ENCODE results near the gene NGDN.

Gene NGDN

DNA sequence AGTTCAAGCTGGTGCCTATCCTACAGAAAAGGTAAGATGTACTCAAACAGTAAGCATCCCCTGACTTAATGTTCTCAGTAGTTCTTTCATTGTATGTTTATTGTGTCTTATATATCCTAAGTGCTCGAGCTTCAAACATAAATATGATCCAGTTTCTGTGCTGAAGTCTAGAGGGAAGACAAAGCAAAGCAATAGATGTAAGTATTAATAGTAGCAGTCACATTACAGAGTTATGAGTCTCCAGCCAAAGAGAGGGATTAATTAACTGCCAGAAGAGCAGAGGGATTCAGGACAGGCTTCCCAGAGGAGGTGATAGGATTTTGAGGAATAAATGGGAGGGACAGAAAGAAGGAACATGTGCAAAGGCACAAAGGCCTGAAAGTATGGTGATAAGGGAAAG lies 1.4 kb downstream of the NGDN start:
- no peak for DNase-seq (ENCODE audit: low read depth, low spot score)

DNA sequence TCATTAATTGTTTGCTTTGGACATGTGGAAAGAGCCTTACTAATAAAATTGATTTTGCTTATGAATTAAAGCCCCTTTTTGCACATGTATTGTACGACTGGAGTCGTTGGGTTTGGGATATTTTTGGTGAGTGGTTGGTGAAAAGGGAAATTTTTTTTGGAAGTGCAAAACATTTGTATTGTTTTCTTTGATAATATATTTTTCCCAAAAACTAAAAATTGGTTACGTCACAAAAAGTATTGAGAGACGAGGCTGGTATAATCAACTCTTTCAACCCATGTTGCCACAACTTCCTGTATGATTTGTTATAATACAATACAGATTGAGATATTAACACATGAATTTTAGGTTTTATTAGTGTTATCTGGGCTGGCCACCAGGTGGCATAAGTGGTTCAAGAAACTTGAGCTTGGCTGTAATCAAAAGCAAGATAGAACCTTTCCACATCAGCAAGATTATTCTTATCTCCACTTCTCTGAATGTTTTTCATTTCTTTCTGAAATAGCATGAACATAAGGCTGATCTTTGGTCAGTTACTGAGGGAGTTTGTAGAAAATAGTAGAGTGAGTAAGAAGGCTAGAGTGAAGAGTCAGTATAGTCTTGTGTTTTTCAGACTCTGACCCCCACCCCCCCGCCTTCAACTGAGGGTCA lies 8.7 kb downstream of the NGDN start:
- DNase-seq (ENCODE audit: low read depth, low spot score), result no peak

- DNase-seq (ENCODE audit: low read depth, low spot score), result peak; percentile 34
These were observed 12.0 kb downstream of the NGDN start for GRCh38 chr14:23481362-23481970.

DNA sequence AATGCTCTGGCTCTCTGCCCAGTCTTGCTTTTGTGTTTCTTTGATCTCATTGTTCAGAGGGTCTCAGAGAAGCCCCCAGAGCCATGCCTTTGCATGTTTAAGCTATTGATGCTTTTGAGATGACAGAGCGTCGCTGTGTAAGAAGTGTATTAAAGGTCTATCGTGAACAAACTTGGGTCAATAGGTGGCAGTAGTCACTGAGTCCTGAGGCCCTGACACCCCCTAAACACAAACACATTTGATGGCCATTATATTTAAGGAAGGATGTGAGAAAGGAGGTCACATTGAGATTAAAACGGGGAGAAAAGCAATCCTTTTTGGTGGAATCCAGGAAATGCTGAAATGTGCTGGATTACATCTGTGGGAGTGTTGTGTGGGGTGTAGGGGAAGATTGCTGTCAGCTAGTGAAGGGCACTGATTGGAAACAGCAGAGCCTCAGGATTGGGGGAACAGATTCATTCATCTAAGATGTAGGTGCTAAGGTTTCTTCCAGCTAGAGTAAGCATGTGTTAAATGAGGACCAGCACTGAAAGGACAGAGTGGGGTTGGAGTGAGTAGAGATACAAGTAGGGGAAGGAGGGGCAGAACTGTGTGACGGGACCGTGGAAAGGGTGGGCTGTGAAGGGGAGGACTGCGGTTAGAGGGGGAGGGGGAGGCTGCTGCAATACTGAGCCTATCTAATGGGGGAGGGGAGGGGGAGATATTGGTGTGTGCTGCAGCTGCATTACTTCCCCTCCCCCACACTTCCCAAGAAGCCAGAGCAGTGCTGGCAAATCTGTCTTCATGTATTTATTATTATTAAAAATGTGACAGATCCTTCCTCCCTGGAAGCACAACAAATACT lies 12.7 kb downstream of the NGDN start:
- DNase-seq (ENCODE audit: low read depth, low spot score), result no peak

GRCh38 chr14:23482823-23483148 lies 13.3 kb downstream of the NGDN start:
- DNase-seq (ENCODE audit: low read depth, low spot score), result no peak

DNA sequence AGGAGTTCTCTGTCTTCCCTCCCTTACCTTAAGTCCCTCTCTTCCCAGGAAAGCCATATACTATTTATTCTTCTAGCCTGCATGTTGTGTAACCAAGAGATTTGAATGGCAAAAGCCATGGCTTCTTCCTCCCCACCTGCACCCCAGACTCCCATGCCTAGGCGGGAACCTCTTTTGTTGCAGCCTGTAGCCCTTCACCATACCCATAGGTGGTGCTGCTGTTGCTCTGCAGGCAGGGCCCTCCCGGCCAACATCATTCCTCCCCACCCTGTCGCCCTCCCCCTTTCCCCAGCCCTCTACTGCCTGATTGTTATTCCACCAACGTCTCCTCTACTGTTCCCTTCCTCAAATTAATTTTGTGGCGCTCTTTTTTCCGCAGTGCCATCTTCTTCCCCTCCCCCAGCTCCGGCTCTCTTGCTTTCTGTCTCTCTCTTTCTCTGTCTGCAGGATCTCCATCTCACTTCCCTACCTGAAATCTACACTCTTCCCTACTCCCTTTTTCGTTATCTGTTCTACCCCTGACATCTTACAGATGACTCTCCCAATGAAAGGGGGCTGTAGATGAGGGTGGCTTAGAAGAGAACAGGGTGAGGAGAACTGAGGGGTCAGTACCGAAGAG lies 13.8 kb downstream of the NGDN start:
- DNase-seq (ENCODE audit: low read depth, low spot score), result peak; percentile 73

DNA sequence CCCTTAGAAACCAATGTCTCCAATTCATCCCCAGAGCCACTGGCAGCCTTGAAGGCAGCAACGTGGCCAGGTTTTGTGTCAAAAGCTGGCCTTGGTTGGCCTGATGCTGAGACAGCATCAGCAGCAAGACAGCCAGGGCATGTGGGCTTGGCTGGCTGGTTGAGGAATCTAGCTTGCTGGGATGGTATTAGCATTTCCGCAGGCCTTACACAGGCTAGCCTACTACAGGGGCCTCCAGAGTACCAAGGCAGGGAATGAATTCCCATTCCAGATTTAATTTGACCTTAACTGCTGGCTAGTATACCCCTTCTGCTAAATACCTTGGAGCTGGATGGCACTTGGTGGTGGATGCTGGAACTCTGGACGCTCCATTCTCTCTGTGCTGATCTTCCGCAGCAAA lies 15.8 kb downstream of the NGDN start:
- DNase-seq (ENCODE audit: low read depth, low spot score), result peak; percentile 6

DNA sequence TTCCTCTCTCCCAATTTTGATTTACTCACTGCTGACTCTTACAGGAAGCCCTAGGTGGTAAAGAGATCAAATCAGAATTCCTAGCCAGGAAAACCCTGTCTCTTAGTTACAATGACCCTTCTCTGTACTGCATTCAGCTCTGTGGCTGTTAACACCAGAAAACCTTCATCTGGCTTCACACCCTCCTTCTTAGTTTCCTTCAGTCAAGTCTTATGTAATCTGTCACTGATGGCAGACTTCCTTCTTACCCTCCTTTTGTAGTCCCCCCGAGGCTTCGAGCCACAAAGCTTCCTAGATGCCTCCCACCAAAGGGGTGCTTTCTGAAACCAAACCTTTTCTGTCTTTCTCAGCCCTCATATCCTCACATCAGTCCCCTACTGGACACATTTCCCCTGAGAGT lies 16.5 kb downstream of the NGDN start:
- no peak for DNase-seq (ENCODE audit: low read depth, low spot score)

DNA sequence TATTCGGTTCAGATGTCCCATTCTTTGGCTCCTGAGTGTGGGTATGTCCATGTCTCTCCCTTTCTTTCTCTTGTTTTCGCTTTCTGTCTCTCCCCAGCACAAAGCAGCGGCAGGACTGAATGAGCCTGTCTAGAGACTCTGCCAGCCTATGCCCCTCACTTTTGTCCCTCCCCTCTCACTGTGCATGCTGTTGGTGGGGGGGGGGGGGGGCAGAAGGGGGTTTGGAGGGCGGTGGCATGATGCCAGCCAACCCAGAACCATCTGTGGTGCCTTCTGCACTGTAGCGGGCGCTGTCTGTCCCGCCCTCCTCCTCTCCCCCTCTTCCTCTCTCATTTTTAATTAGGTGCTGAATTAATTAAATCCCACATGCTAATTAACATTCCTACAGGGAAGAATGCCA lies 17.7 kb downstream of the NGDN start:
- DNase-seq (ENCODE audit: low read depth, low spot score), result no peak

DNA sequence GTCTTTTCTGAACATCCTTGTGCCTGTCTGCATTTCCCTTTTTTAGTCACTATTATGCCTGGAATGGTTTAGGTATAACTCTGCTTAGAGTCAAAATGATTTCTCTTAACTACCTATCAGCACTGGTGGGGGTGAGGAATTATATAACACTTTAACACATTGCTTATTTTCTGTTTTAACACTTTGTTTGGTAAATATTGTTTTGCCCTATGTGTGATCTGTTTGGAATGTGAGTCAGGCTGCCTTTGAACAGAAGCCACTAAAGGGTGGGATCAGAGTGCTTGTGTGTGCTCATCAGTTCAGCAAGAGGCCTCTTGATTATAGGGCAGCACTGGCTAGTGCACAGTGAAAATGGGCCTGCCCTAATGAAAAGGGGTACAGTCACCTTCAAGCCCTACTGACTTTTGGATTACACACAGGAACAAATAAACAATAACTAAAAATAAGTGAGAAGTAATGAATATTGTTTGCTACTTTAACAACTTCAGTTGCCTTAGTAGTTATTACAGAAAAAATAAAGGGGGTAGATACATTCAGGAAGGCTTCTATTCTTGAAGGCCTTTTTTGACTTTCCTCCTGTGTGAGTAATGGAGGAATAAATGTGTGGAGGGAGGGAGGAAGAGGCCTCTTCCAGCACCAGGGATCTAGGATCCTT lies 23.2 kb downstream of the NGDN start:
- no peak for DNase-seq (ENCODE audit: low read depth, low spot score)

GRCh38 chr14:23494223-23494622 lies 24.7 kb downstream of the NGDN start:
- DNase-seq (ENCODE audit: low read depth, low spot score), result peak; percentile 90

- DNase-seq (ENCODE audit: low read depth, low spot score), result no peak
These were observed 42.7 kb downstream of the NGDN start for GRCh38 chr14:23512156-23512555.

DNA sequence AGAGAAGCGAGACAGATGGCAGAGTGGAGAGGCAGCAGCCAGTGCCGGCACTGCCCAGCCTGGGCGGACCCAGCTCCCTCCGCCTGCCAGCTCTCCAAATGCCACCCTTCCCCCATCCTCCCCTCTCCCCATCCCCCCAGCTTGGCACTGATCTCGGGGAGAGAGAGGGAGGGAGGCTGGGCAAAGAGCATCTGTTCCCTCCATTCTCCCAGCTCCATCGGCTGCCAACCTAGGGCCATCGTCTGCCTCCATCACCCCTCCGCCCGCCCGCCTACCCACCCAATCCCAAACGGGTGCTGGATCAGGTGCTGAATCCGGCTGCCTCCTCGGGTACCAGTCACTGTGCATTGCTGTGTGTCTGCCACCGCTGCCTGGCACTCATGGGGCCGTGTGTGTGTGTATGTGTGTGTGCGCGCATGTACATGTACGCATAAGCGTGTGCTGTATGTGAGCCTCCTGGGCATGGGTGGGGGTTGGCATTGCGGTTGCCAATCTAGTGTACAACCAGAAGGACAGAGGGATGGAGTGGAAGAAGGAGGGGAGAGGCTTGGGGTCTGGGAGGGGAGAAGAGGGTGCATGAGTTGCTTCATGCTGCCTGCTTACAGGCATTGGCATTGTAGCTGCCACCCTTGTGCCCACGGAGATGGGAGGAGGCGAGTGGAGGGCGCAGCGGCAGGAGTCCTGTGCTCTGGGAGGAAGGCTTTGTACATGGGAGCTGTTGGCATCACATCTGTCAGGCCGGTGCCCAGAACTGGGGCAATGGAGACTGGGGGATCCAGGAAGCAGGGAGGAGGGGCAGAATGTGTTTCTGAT lies 43.7 kb downstream of the NGDN start:
- no peak for DNase-seq (ENCODE audit: low read depth, low spot score)

GRCh38 chr14:23513818-23514643 lies 44.5 kb downstream of the NGDN start:
- DNase-seq (ENCODE audit: low read depth, low spot score), result no peak

DNA sequence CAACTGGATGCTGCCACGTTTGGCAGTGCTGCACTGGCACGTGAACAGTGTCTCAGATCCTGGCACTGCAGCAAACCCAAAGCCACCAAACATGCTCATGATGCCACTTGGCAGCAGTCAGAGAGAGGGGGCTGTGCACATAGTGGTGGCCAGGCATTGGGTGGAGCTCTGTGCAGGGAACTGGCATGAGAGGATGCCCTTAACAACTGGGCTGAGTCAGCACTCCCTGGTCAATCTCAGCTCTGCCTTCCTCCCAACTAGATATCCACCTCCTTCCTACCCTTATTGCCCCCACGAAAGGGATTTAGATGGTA lies 45.1 kb downstream of the NGDN start:
- DNase-seq (ENCODE audit: low read depth, low spot score), result no peak

- no peak for DNase-seq (ENCODE audit: low read depth, low spot score)
These were observed 48.3 kb downstream of the NGDN start for GRCh38 chr14:23517650-23518326.

- DNase-seq (ENCODE audit: low read depth, low spot score), result peak; percentile 51
These were observed 49.2 kb downstream of the NGDN start for GRCh38 chr14:23518709-23519108.

DNA sequence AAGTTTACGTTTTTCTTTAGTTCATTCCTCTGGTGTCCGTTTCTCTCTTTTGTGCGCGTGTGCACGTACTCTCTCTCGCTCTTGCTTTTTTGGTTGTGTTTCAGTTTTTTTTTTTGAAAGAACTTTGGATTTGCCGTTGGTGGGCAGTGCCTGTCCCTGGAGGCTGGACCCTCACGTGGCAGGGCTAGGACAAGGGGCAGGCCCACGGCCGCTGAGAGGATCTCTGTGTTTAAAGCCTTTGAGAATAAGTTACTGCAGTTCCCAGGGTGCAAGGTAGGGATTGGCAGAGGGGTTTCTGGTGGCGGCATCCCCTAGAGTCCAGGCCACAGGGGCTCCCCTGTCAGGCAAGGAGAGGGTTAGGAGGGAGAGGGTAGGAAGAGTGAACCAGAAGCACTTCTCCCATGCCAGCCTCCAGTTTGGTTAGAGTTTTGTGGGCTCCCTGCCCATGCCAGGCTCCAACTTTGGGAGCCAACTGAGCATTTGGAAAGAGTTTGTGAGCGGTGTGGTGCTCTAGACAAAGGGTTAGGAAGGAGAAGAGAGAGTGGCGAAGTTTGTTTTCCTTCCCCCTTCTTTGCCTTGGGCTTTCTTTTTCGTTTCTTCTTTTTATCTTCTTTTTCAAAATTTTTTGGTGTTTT lies 51.5 kb downstream of the NGDN start:
- DNase-seq (ENCODE audit: low read depth, low spot score), result no peak

All from ELF-1 (cell line).